GF-D8 (cell line): Measurements from ENCODE around the gene KRTAP9-9.
"Not testable (repeated sequence)": the region's sequence is repeated elsewhere in the genome, so short reads cannot be mapped to it uniquely, and the experiment has no call there.

Experiments
- DNase-seq: peaks from one replicate; lab custom pipeline; 2025; lab: John Stamatoyannopoulos, UW

Gene KRTAP9-9

GRCh38 chr17:41255381-41256290 lies at the start of gene KRTAP9-9:
KRTAP9-9 (plus strand) TSS chr17:41255384.
- not testable (repeated sequence) for DNase-seq

DNA sequence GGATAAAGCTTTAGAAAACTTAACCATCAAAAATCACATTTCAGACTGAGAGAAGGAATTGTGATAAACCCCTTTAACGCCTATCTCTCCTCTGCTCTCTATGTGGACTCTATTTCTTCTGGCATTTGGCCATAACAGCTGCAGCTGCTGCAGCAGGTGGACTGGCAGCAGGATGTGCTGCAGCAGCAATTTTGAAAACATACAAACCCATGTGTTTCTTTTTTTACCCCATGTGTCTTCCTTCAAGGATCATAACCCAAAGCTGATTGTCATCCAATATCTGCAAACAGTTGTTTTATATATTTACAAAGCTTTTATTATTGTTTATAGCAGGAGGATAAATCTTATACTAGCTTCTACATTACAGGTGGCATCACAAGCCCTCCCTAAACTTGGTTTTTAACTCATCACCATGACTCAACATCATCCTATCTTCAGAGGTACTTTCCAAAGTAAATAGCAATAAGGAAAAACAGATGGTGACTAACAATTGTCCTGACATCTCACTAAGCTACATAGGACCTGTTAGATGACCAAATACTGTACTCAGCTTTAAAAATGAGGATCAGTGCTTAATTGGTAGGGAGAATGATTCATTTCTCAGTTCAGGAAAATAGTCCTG lies 43.2 kb upstream of the KRTAP9-9 start:
- DNase-seq = no peak

GRCh38 chr17:41212524-41213169 lies 42.5 kb upstream of the KRTAP9-9 start:
- DNase-seq = no peak

- DNase-seq = no peak
Observed at GRCh38 chr17:41215681-41216080, 39.5 kb upstream of the KRTAP9-9 start.

- no peak for DNase-seq
Observed at GRCh38 chr17:41223821-41224220, 31.4 kb upstream of the KRTAP9-9 start.

DNA sequence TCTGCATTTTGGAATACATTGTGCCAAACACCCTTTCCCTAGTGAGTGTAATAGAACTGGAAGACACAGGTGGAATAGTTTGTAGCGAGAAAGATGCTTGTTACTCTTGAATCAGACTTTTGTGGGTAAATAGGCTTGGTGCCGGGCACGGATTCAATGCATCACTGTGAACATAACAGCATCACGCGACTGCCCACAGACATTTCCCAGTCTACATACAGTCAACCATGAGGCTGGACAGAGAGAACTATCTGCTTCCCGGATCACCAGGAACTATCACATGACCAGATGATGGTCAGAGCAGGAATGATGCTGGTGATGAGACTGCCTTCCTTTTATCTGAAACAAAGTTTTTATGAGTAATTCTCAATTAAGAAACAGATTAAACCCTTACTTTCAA lies 29.1 kb upstream of the KRTAP9-9 start:
- no peak for DNase-seq

DNA sequence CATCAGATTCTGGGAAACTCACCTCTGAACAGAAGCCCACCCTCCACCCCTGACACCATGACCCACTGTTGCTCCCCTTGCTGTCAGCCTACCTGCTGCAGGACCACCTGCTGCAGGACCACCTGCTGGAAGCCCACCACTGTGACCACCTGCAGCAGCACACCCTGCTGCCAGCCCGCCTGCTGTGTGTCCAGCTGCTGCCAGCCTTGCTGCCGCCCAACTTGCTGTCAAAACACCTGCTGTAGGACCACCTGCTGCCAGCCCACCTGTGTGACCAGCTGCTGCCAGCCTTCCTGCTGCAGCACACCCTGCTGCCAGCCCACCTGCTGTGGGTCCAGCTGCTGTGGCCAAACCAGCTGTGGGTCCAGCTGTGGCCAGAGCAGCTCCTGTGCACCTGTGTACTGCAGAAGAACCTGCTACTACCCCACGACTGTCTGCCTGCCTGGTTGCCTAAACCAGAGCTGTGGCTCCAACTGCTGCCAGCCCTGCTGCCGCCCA lies 28.5 kb upstream of the KRTAP9-9 start, which contains the start of gene KRTAP9-2:
KRTAP9-2 (plus strand) TSS at position 51 of the 498 bp plus-strand sequence; CDS start at position 58, 7 bp downstream.
- DNase-seq = not testable (repeated sequence)

DNA sequence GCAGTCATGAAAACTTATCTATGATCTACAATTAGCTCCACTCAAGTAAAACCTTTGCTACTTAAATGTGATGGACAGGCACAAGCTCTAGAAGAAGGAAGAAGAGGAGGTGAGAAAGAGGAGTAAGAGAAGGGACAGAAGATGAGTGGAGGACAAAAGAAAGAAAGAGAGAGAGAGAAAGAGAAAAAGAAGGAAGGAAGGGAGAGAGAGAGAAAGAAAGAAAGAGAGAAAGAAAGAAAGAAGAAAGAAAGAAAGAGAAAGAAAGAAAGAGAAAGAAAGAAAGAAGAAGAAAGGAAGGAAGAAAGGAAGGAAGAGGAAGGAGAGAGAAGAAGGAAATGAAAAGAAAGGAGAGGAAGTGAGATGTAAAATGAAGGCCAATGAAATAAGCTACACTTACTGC lies 25.1 kb upstream of the KRTAP9-9 start:
- DNase-seq = no peak

DNA sequence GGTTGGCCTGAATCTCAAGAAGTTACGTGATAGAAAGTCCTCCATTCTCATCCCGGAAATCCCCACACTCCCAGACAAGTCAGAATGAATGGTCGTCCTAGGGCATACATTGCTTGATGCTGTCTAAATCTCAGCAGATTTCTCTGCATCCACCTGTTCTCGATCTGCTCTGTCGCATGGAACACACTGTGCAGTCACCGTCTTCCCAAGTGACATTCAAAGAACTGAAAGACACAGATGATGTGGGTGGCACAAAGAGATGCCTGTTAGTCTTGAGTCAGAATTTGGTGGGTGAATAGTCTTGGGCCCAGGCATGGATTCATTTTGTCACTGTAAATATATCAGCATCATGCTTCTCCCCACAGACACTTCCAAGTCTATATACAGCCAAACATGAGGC lies 23.5 kb upstream of the KRTAP9-9 start:
- no peak for DNase-seq

DNA sequence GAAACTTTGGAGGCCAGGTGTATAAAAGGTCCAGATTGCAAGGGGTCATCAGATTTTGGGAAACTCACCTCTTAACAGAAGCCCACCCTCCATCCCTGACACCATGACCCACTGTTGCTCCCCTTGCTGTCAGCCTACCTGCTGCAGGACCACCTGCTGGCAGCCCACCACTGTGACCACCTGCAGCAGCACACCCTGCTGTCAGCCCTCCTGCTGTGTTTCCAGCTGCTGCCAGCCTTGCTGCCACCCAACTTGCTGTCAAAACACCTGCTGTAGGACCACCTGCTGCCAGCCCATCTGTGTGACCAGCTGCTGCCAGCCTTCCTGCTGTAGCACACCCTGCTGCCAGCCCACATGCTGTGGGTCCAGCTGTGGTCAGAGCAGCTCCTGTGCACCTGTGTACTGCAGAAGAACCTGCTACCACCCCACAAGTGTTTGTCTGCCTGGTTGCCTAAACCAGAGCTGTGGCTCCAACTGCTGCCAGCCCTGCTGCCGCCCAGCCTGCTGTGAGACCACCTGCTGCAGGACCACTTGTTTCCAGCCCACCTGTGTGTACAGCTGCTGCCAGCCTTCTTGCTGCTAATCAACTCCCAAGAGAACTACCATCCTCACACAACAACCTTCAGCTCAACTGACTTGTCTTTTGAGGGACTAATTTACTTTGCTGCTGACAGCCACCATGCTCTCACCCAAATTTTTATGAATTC lies 22.6 kb upstream of the KRTAP9-9 start, which contains the start of gene KRTAP9-3:
KRTAP9-3 (plus strand) TSS at position 51 of the 707 bp plus-strand sequence; CDS start at position 104, 53 bp downstream.
- not testable (repeated sequence) for DNase-seq

- DNase-seq = not testable (repeated sequence)
Observed at GRCh38 chr17:41237116-41237515, 18.1 kb upstream of the KRTAP9-9 start.

DNA sequence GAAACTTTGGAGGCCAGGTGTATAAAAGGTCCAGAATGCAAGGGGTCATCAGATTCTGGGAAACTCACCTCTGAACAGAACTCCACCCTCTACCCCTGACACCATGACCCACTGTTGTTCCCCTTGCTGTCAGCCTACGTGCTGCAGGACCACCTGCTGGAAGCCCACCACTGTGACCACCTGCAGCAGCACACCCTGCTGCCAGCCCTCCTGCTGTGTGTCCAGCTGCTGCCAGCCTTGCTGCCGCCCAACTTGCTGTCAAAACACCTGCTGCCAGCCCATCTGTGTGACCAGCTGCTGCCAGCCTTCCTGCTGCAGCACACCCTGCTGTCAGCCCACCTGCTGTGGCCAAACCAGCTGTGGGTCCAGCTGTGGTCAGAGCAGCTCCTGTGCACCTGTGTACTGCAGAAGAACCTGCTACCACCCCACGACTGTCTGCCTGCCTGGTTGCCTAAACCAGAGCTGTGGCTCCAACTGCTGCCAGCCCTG lies 17.2 kb upstream of the KRTAP9-9 start, which contains the start of gene KRTAP9-8:
KRTAP9-8 (plus strand) TSS at position 51 of the 489 bp plus-strand sequence; CDS start at position 104, 53 bp downstream.
- not testable (repeated sequence) for DNase-seq

DNA sequence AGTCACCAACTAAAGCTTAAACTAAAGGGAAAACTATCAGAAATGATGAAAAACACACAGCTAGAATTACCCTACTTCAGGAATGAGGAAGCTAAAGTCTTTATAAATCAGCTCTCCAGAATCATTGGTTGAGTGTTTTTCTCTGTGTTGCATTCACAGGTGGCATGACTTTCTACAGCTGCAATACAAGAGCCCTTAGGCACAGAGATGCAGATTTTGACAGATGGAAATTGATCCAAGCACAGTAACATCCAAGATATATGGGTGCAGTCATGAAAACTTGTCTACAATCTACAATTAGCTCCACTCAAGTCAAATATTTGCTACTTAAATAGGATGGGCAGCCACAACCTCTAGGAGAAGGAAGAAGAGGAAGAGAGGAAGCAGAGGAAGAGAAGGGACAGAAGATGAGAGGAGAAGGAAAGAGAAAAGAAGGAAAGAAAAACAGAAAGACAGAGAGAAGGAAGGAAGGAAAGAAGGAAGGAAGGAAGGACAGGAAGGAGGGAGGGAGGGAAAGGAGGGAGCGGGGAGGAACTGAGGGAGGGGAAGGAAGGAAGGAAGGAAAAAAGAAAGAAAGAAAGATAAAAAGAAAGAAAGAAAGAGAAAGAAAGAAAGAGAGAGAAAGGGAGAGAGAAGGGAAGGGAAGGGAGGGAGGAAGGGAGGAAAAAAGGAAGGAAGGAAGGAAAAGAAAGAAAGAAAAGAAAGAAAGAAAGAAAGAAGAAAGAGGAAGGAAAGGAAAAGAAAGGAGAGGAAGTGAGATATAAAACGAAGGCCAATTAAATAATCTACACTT lies 8.0 kb upstream of the KRTAP9-9 start:
- DNase-seq = not testable (repeated sequence)

- DNase-seq = not testable (repeated sequence)
Observed at GRCh38 chr17:41249637-41250240, 5.4 kb upstream of the KRTAP9-9 start, which contains the start of gene KRTAP9-4. KRTAP9-4 (plus strand) TSS chr17:41249687; CDS start chr17:41249721, 34 bp downstream.

GRCh38 chr17:41251261-41251660 lies 3.9 kb upstream of the KRTAP9-9 start:
- DNase-seq = no peak

DNA sequence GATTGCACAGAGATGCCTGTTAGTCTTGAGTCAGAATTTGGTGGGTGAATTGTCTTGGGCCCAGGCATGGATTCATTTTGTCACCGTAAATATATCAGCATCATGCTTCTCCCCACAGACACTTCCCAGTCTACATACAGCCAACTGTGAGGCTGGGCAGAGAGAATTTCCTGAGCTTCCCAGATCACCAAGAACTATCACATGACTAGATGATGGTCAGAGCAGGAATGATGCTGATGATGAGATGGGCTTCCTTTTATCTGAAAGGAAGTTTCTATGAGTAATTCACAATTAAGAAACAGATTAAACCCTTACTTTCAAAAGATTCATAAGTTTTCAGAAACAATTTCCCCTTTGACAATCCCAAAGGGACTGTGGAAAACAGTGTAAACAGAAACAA lies 323 bp upstream of the KRTAP9-9 start:
- DNase-seq = no peak

DNA sequence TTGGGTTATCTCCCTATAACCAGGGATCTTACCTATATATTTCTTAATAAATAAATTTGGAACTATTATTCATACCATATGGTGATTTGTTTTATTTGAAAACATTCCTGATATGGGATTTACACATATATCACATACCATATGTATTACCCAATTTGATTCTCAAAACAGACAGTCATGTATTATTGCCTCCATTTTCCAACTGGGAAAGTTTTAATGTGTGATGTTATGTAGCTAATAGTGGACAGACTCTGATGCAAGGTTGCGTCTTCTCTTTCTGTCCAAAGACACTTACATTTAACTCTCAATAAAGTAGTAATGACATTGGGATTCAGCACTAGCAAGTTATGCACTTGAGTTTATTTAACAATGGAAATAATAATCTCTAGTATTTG lies 1.1 kb downstream of the KRTAP9-9 start:
- no peak for DNase-seq

DNA sequence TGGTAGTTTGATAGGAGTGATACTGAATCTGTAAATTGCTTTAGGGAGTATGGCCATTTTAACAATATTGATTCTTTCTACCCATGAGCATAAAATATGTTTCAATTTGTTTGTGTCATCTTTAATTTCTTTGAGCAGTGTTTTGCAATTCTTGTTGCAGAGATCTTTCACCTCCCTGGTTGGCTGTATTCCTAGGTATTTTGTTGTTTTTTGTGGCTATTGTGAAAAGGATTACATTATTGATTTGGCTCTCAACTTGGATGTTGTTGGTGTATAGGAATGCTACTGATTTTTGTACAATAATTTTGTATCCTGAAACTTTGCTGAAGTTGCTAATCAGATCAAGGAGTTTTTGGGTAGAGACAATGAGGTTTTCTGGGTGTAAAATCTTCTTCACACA lies 3.2 kb downstream of the KRTAP9-9 start:
- no peak for DNase-seq

DNA sequence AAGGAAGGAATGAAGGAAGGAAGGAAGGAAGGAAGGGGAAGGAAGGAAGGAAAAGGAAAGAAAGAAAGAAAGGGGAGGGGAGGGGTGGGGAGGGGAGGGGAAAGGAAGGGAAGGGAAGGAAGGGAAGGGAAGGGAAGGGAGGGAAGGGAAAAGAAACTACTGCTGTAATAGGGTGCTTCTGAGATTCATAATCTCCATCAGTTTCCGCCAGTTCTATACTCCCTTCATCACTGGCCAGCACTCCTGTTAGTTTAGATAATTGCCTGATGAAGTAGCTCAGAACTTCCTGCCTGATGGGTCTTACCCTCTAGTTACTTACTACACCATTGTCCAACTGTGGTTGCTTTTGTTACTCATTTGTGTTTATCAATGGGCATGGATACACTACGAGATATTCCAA lies 8.0 kb downstream of the KRTAP9-9 start:
- DNase-seq = no peak

- DNase-seq = no peak
Observed at GRCh38 chr17:41264599-41264998, 9.4 kb downstream of the KRTAP9-9 start.
